K562 (cell line): ENCODE measurements around the gene HNRNPM. TPM values are rescaled to one million over a fixed set of nuclear protein-coding genes. Genes with fewer than 3 reads are reported as not detected.

Experiments used
- CBFA2T3 ChIP-seq: fragments of 450-650 bp; IDR thresholded peaks from 2 replicates; pipeline ENCODE4 v1.6.1; 2017
- GABPB1 ChIP-seq: sonication (generic); formaldehyde crosslinking; IDR thresholded peaks from 2 replicates; pipeline ENCODE4 v1.8.0; 2022; ENCODE audit warnings: mild to moderate bottlenecking, missing genetic modification reagents
- KAT7 ChIP-seq: sonication (generic); formaldehyde crosslinking; IDR thresholded peaks from 2 replicates; pipeline ENCODE4 v1.8.0; 2022; ENCODE audit warnings: missing genetic modification reagents, mild to moderate bottlenecking, borderline replicate concordance
- RBM17 ChIP-seq: fragments of 200-400 bp; formaldehyde crosslinking; IDR thresholded peaks from 2 replicates; pipeline ENCODE4 v1.6.1; 2017; ENCODE audit warnings: low read depth, mild to moderate bottlenecking, low read length, borderline replicate concordance
- SMARCE1 ChIP-seq: fragments of 450-650 bp; IDR thresholded peaks from 2 replicates; pipeline ENCODE4 v1.7.1; 2016; ENCODE audit warnings: mild to moderate bottlenecking
- ZNF707 ChIP-seq: fragments of 250-450 bp; sonication (Bioruptor Pico); conservative IDR thresholded peaks from 2 replicates; pipeline ENCODE4 v1.8.0; 2022; ENCODE audit warnings: inconsistent platforms, mild to moderate bottlenecking, moderate library complexity
- polyA plus RNA-seq, 8 experiments: library from polyadenylated mRNA; depleted of rRNA in 4 of 8; stranded (reverse) in 5 of 8; unstranded in 3 of 8; fragments of >200 nt; fragmentation: Nextera tagmentation in 2 of 8; fragmentation: Illumina TruSeq in 1 of 8; extraction: Ambion mirVana in 2 of 8; extraction: Trizol in 1 of 8; gene quantifications; 2 replicates each; pipeline versions ENCODE4 v1.2.1 to v1.2.3, GENCODE V29; 2011 to 2014; ENCODE audit warnings: inconsistent platforms in 1 of 8, missing spikeins in 1 of 8
- total RNA-seq, 7 experiments: library from RNA; depleted of rRNA in 6 of 7; stranded (reverse); fragments of >200 nt in 6 of 7; fragmentation: Illumina TruSeq in 2 of 7; extraction: Trizol in 2 of 7; gene quantifications; 2 replicates each; pipeline versions ENCODE4 v1.2.1 to v1.2.3, GENCODE V29; 2011 to 2021; ENCODE audit warnings: low replicate concordance in 1 of 7
- TF ChIP-seq, protein P1 (sequence below): fragments of 450-650 bp; IDR thresholded peaks from 2 replicates; pipeline ENCODE4 v1.6.1; 2016; ENCODE audit warnings: mild to moderate bottlenecking, moderate library complexity
- TF ChIP-seq, protein P2 (sequence below): fragments of 450-650 bp; IDR thresholded peaks from 2 replicates; pipeline ENCODE4 v1.6.1; 2016; ENCODE audit warnings: antibody characterized with exemption
- TF ChIP-seq, protein P3 (sequence below): fragments of 450-650 bp; IDR thresholded peaks from 2 replicates; pipeline ENCODE4 v1.6.1; 2016; ENCODE audit warnings: mild to moderate bottlenecking

The HNRNPM gene
- total and polyA plus RNA-seq, 9 of the 15 experiments (the other 6 are each of a cell fraction or from before 2014, with no cell fraction given) = 11.1 to 340 (median 195) TPM

- TF ChIP-seq, protein P1, sequence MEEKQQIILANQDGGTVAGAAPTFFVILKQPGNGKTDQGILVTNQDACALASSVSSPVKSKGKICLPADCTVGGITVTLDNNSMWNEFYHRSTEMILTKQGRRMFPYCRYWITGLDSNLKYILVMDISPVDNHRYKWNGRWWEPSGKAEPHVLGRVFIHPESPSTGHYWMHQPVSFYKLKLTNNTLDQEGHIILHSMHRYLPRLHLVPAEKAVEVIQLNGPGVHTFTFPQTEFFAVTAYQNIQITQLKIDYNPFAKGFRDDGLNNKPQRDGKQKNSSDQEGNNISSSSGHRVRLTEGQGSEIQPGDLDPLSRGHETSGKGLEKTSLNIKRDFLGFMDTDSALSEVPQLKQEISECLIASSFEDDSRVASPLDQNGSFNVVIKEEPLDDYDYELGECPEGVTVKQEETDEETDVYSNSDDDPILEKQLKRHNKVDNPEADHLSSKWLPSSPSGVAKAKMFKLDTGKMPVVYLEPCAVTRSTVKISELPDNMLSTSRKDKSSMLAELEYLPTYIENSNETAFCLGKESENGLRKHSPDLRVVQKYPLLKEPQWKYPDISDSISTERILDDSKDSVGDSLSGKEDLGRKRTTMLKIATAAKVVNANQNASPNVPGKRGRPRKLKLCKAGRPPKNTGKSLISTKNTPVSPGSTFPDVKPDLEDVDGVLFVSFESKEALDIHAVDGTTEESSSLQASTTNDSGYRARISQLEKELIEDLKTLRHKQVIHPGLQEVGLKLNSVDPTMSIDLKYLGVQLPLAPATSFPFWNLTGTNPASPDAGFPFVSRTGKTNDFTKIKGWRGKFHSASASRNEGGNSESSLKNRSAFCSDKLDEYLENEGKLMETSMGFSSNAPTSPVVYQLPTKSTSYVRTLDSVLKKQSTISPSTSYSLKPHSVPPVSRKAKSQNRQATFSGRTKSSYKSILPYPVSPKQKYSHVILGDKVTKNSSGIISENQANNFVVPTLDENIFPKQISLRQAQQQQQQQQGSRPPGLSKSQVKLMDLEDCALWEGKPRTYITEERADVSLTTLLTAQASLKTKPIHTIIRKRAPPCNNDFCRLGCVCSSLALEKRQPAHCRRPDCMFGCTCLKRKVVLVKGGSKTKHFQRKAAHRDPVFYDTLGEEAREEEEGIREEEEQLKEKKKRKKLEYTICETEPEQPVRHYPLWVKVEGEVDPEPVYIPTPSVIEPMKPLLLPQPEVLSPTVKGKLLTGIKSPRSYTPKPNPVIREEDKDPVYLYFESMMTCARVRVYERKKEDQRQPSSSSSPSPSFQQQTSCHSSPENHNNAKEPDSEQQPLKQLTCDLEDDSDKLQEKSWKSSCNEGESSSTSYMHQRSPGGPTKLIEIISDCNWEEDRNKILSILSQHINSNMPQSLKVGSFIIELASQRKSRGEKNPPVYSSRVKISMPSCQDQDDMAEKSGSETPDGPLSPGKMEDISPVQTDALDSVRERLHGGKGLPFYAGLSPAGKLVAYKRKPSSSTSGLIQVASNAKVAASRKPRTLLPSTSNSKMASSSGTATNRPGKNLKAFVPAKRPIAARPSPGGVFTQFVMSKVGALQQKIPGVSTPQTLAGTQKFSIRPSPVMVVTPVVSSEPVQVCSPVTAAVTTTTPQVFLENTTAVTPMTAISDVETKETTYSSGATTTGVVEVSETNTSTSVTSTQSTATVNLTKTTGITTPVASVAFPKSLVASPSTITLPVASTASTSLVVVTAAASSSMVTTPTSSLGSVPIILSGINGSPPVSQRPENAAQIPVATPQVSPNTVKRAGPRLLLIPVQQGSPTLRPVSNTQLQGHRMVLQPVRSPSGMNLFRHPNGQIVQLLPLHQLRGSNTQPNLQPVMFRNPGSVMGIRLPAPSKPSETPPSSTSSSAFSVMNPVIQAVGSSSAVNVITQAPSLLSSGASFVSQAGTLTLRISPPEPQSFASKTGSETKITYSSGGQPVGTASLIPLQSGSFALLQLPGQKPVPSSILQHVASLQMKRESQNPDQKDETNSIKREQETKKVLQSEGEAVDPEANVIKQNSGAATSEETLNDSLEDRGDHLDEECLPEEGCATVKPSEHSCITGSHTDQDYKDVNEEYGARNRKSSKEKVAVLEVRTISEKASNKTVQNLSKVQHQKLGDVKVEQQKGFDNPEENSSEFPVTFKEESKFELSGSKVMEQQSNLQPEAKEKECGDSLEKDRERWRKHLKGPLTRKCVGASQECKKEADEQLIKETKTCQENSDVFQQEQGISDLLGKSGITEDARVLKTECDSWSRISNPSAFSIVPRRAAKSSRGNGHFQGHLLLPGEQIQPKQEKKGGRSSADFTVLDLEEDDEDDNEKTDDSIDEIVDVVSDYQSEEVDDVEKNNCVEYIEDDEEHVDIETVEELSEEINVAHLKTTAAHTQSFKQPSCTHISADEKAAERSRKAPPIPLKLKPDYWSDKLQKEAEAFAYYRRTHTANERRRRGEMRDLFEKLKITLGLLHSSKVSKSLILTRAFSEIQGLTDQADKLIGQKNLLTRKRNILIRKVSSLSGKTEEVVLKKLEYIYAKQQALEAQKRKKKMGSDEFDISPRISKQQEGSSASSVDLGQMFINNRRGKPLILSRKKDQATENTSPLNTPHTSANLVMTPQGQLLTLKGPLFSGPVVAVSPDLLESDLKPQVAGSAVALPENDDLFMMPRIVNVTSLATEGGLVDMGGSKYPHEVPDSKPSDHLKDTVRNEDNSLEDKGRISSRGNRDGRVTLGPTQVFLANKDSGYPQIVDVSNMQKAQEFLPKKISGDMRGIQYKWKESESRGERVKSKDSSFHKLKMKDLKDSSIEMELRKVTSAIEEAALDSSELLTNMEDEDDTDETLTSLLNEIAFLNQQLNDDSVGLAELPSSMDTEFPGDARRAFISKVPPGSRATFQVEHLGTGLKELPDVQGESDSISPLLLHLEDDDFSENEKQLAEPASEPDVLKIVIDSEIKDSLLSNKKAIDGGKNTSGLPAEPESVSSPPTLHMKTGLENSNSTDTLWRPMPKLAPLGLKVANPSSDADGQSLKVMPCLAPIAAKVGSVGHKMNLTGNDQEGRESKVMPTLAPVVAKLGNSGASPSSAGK = no peak
- TF ChIP-seq CBFA2T3 (peak; percentile 35; the same call in 1 of the 2 replicates), ZNF707 (CRISPR knock-in tag) (no peak), KAT7 (CRISPR knock-in tag) (no peak), SMARCE1 (peak; percentile 92), GABPB1 (0 out of 2 replicates have a peak, but pooled peaks have one; percentile 48), RBM17 (no peak)
- TF ChIP-seq, protein P2, sequence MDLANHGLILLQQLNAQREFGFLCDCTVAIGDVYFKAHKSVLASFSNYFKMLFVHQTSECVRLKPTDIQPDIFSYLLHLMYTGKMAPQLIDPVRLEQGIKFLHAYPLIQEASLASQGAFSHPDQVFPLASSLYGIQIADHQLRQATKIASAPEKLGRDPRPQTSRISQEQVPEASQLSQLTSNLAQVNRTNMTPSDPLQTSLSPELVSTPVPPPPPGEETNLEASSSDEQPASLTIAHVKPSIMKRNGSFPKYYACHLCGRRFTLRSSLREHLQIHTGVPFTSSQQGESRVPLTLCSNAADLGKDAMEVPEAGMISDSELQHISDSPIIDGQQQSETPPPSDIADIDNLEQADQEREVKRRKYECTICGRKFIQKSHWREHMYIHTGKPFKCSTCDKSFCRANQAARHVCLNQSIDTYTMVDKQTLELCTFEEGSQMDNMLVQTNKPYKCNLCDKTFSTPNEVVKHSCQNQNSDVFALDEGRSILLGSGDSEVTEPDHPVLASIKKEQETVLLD = no peak
- TF ChIP-seq, protein P3, sequence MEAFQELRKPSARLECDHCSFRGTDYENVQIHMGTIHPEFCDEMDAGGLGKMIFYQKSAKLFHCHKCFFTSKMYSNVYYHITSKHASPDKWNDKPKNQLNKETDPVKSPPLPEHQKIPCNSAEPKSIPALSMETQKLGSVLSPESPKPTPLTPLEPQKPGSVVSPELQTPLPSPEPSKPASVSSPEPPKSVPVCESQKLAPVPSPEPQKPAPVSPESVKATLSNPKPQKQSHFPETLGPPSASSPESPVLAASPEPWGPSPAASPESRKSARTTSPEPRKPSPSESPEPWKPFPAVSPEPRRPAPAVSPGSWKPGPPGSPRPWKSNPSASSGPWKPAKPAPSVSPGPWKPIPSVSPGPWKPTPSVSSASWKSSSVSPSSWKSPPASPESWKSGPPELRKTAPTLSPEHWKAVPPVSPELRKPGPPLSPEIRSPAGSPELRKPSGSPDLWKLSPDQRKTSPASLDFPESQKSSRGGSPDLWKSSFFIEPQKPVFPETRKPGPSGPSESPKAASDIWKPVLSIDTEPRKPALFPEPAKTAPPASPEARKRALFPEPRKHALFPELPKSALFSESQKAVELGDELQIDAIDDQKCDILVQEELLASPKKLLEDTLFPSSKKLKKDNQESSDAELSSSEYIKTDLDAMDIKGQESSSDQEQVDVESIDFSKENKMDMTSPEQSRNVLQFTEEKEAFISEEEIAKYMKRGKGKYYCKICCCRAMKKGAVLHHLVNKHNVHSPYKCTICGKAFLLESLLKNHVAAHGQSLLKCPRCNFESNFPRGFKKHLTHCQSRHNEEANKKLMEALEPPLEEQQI = no peak
These were observed 21.0 kb upstream of the HNRNPM start (continued) for GRCh38 chr19:8423817-8424223.
